Limb (tissue), 2 donors: ENCODE data around the gene KDM4C.
"Not testable (repeated sequence)": the region's sequence is repeated elsewhere in the genome, so short reads cannot be mapped to it uniquely, and the experiment has no call there.

ENCODE experiments used
- DNase-seq, 2 donors: peaks; one replicate each; pipeline ENCODE4 v3.0.0-alpha.2; 2016; ENCODE audit errors: extremely low spot score in 2 of 2

The KDM4C gene

GRCh38 chr9:6805532-6805931 lies 47.8 kb downstream of the KDM4C start:
- DNase-seq: no peak

- DNase-seq: not testable (repeated sequence)
Observed at GRCh38 chr9:6806318-6806717, 48.5 kb downstream of the KDM4C start.

GRCh38 chr9:6807669-6808068 lies 49.9 kb downstream of the KDM4C start:
- DNase-seq: not testable (repeated sequence)

GRCh38 chr9:6811436-6811835 lies 53.7 kb downstream of the KDM4C start:
- DNase-seq: no peak

- DNase-seq: no peak
Observed at GRCh38 chr9:6816581-6816980, 58.8 kb downstream of the KDM4C start.

- no peak for DNase-seq
Observed at GRCh38 chr9:6818292-6818922, 60.6 kb downstream of the KDM4C start.

- no peak for DNase-seq
Observed at GRCh38 chr9:6819112-6819511, 61.3 kb downstream of the KDM4C start.

- DNase-seq: no peak
Observed at GRCh38 chr9:6819529-6819928, 61.8 kb downstream of the KDM4C start.

- no peak for DNase-seq
Observed at GRCh38 chr9:6822696-6823095, 64.9 kb downstream of the KDM4C start.

GRCh38 chr9:6827439-6828145 lies 69.8 kb downstream of the KDM4C start:
- DNase-seq: peak; percentile 55 to 56

- DNase-seq: no peak
Observed at GRCh38 chr9:6829027-6829426, 71.3 kb downstream of the KDM4C start.

GRCh38 chr9:6829536-6829935 lies 71.8 kb downstream of the KDM4C start:
- no peak for DNase-seq

- DNase-seq: no peak
Observed at GRCh38 chr9:6833518-6834192, 75.9 kb downstream of the KDM4C start.

- DNase-seq: no peak
Observed at GRCh38 chr9:6834306-6834705, 76.5 kb downstream of the KDM4C start.

- DNase-seq: peak in 1 of 2 donors; percentile 23
Observed at GRCh38 chr9:6838158-6838557, 80.4 kb downstream of the KDM4C start.

- DNase-seq: no peak
Observed at GRCh38 chr9:6842584-6842947, 84.8 kb downstream of the KDM4C start.

- DNase-seq: no peak
Observed at GRCh38 chr9:6843742-6844141, 86.0 kb downstream of the KDM4C start.

GRCh38 chr9:6844267-6844666 lies 86.5 kb downstream of the KDM4C start:
- DNase-seq: no peak

- no peak for DNase-seq
Observed at GRCh38 chr9:6845128-6845826, 87.5 kb downstream of the KDM4C start.

GRCh38 chr9:6845880-6846279 lies 88.1 kb downstream of the KDM4C start:
- no peak for DNase-seq

- DNase-seq: no peak
Observed at GRCh38 chr9:6852243-6852963, 94.6 kb downstream of the KDM4C start.
